Lung (tissue), 12 donors: Measurements from ENCODE around the gene C1orf52. TPM values are rescaled to one million over a fixed set of nuclear protein-coding genes. Genes with fewer than 3 reads are reported as not detected.

ENCODE experiments used
- ATAC-seq: fragments of 200-7000 bp; cut with Tn5 transposase; one replicate; pipeline ENCODE4 v1.9.1; 2020; ENCODE audit warnings: moderate number of reproducible peaks; ENCODE audit not compliant: insufficient read depth, low FRiP score
- DNase-seq, 3 donors: peaks; one replicate each; pipeline ENCODE4 v3.0.0-alpha.2; 2013 to 2017
- H3K27ac ChIP-seq, 2 donors: one replicate each; pipeline ENCODE4 v1.5.1; 2013; ENCODE audit warnings: mild to moderate bottlenecking in 2 of 2, moderate library complexity in 2 of 2, control low read depth in 1 of 2, inconsistent platforms in 1 of 2, low read depth in 1 of 2, low read length in 1 of 2
- H3K27me3 ChIP-seq, 3 donors: one replicate each; pipeline ENCODE4 v1.5.1; 2013; ENCODE audit warnings: low read length in 2 of 3; ENCODE audit not compliant: control insufficient read depth in 3 of 3, insufficient read depth in 3 of 3
- H3K36me3 ChIP-seq, 4 donors: one replicate each; pipeline ENCODE4 v1.5.1; 2013; ENCODE audit warnings: low read length in 4 of 4, mild to moderate bottlenecking in 1 of 4, moderate library complexity in 1 of 4; ENCODE audit not compliant: control insufficient read depth in 4 of 4, insufficient read depth in 4 of 4
- H3K4me1 ChIP-seq, 5 donors: one replicate each; pipeline ENCODE4 v1.5.1; 2013; ENCODE audit warnings: low read length in 5 of 5, mild to moderate bottlenecking in 2 of 5, moderate library complexity in 1 of 5; ENCODE audit not compliant: control insufficient read depth in 5 of 5, insufficient read depth in 5 of 5
- H3K4me3 ChIP-seq: one replicate; pipeline ENCODE4 v1.5.1; 2013; ENCODE audit warnings: mild to moderate bottlenecking, control low read depth, moderate library complexity
- H3K9ac ChIP-seq, 2 donors: one replicate each; pipeline ENCODE4 v1.5.1; 2013; ENCODE audit warnings: low read length in 2 of 2, control low read depth in 1 of 2; ENCODE audit not compliant: insufficient read depth in 1 of 2
- H3K9me3 ChIP-seq, 4 donors: one replicate each; pipeline ENCODE4 v1.5.1; 2013; ENCODE audit warnings: low read length in 3 of 4, mild to moderate bottlenecking in 1 of 4, moderate library complexity in 1 of 4; ENCODE audit not compliant: control insufficient read depth in 4 of 4, insufficient read depth in 3 of 4
- WGBS, 2 donors: extraction: QIAGEN DNeasy Blood & Tissue Kit; methylation state at CpG; one replicate each; pipeline ENCODE4 v1.1.7; 2013; 5-methylcytosine and 5-hydroxymethylcytosine counted together
- polyA plus RNA-seq, 2 donors: library from polyadenylated mRNA; stranded (reverse); fragments of 200-250 nt; gene quantifications; one replicate each; pipeline ENCODE4 v1.2.1, GENCODE V29; 2013
- total RNA-seq, 2 donors: library from RNA; depleted of rRNA in 1 of 2; stranded (reverse); fragments of >200 nt in 1 of 2; gene quantifications; one replicate each; pipeline ENCODE4 v1.2.1, GENCODE V29; 2014 to 2021
- TF ChIP-seq, protein P1 (sequence below): IDR thresholded peaks from 2 replicates; pipeline ENCODE4 v1.5.1; 2012; ENCODE audit warnings: mild to moderate bottlenecking; ENCODE audit errors: control extremely low read depth, extremely low read depth
- donor health status: control.
- donor health status: control.
- donor health status: Bipolar disorder and iron deficiency.
- donor health status: healthy.
- donor health status: DM: yes; HTN: yes; CAD: no.

C1orf52 gene
- total and polyA plus RNA-seq, 4 donors, result 18.8 to 38.2 (median 28.3) TPM

DNA sequence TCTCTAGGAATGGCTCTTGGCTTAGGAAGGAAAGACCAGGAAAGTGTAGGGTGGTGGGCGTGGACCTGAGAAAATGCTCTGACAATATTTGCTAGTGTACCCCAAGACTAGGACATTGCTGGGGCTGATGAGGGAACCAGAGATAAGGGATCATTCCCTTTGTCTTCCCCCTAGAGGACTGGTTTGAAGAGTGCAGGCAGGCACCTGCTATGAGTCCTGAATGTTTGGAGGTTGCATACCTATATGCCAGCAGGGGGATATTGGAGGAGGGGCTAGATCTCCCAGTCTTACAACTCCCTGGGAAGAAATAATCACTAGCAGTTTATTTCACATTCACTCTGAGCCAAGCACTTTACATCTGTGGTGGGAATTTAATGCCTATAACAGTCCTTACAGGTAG is 23.0 kb upstream of the C1orf52 start:
- Histone ChIP-seq H3K36me3 (no peaks in the 10 kb centered on the region), H3K4me3 (no peak overlapping the region), H3K27ac (no peak overlapping the region), H3K27me3 (no peaks in the 10 kb centered on the region), H3K9me3 (no peaks in the 10 kb centered on the region), H3K4me1 (peaks cover 0 to 6% (median 0%) of the 10 kb centered on the region in 5 donors), H3K9ac (no peak overlapping the region)
- ATAC-seq (no peak), DNase-seq (no peak)
- 84% methylated on average over 1 of the region's 1 CpG for WGBS, 2 donors
- TF ChIP-seq, protein P1, sequence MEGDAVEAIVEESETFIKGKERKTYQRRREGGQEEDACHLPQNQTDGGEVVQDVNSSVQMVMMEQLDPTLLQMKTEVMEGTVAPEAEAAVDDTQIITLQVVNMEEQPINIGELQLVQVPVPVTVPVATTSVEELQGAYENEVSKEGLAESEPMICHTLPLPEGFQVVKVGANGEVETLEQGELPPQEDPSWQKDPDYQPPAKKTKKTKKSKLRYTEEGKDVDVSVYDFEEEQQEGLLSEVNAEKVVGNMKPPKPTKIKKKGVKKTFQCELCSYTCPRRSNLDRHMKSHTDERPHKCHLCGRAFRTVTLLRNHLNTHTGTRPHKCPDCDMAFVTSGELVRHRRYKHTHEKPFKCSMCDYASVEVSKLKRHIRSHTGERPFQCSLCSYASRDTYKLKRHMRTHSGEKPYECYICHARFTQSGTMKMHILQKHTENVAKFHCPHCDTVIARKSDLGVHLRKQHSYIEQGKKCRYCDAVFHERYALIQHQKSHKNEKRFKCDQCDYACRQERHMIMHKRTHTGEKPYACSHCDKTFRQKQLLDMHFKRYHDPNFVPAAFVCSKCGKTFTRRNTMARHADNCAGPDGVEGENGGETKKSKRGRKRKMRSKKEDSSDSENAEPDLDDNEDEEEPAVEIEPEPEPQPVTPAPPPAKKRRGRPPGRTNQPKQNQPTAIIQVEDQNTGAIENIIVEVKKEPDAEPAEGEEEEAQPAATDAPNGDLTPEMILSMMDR, result no peak

DNA sequence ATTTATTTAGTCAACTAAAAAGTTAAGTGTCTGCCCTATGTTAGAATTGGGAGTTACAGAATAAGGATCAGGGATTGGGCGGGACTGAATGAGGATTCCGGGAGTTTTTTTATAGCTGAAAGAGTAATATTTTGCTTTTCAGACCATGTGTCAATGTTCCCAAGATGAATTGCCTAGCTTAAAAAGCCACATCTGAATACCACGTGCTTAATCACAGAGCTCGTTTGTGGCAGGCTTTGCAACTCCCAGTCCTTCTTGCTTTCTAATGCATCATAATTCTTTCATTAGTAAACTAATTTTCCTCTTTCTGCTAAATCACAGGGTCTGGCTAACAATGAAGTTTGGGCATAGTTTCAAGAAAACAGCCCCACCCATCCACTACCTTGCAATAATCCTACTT is 21.2 kb upstream of the C1orf52 start:
- peaks cover 0 to 9% (median 0%) of the 10 kb centered on the region in 5 donors for H3K4me1 ChIP-seq
- H3K9ac ChIP-seq, result no peak overlapping the region
- no peaks in the 10 kb centered on the region for H3K36me3 ChIP-seq
- no peaks in the 10 kb centered on the region for H3K9me3 ChIP-seq
- ATAC-seq (no peak), DNase-seq (no peak)
- H3K4me3 ChIP-seq, result no peak overlapping the region
- no peak overlapping the region for H3K27ac ChIP-seq
- WGBS, 2 donors, result 91 to 92% methylated on average over 4 of the region's 4 CpGs
- no peaks in the 10 kb centered on the region for H3K27me3 ChIP-seq
- TF ChIP-seq, protein P1, result no peak

DNA sequence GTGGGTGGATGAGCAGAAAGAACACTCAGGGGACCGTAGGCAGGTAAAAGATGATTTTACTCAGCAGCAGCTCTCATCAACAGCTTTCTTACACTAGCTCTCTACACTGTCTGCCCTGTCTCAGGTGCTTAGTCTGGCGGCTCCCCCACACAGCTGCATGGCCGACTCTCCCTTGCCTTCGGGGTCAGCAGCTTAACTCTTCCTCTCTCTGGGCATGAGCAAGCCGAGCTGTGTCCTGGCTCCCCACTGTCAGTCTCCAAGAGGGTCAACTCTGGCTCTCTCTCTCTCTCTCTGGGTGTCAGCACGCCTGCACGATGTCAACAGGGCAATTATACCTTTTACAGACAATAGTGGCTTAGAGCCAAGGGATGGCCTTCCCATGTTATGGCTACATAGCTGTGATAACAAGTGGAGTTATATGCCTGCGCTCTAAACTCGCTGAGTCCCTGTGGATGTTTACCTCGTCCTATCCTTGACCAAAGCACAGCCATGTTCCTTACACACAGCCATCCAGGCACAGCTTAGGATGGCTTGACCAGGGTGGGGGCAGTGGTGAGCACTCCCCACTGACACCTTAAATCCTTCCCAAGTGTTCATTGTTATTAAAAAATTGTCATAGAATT is 20.1 kb upstream of the C1orf52 start:
- no peak overlapping the region for H3K4me3 ChIP-seq
- no peaks in the 10 kb centered on the region for H3K36me3 ChIP-seq
- WGBS, 2 donors, result 76 to 82% methylated on average over 10 of the region's 10 CpGs
- H3K4me1 ChIP-seq, result peaks cover 0 to 17% (median 8%) of the 10 kb centered on the region in 5 donors
- TF ChIP-seq, protein P1, result no peak
- H3K27ac ChIP-seq, result peak overlapping the region in 1 of 2 donors; percentile 77
- H3K9me3 ChIP-seq, result no peaks in the 10 kb centered on the region
- no peak for DNase-seq
- H3K9ac ChIP-seq, result no peak overlapping the region
- no peak for ATAC-seq
- H3K27me3 ChIP-seq, result no peaks in the 10 kb centered on the region

DNA sequence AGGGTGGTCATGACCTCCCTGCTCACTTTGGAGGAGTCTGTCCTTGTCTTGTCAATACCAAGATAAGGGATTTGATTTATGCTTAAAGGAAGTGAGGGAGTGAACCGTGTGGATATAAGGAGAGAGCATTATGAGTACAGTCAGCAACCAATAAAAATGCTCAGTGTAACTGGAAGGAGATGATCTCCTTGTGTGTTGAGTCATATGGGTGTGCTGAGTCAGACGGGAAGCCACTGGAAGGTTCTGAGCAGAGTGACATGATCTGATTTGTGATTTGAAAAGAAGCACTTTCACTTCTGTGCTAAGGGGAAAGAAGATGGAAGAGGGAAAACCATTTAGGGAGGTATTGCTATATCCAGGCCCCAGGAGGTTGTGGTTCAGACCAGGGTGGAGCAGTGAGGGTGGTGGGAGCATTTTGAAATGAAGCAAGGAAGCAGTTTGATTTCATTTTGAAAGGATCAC is 19.4 kb upstream of the C1orf52 start:
- no peak overlapping the region for H3K4me3 ChIP-seq
- H3K36me3 ChIP-seq, result no peaks in the 10 kb centered on the region
- H3K4me1 ChIP-seq, result peaks cover 0 to 21% (median 9%) of the 10 kb centered on the region in 5 donors
- ATAC-seq (no peak), DNase-seq (no peak)
- no peak overlapping the region for H3K9ac ChIP-seq
- H3K9me3 ChIP-seq, result no peaks in the 10 kb centered on the region
- WGBS, 2 donors, result 9 to 10% methylated on average over 2 of the region's 2 CpGs
- H3K27ac ChIP-seq, result peak overlapping the region; percentile 52 to 77
- H3K27me3 ChIP-seq, result no peaks in the 10 kb centered on the region
- TF ChIP-seq, protein P1, result no peak
